Brain microvascular endothelial cell (primary cell): ENCODE results near the gene CARD19.

Experiments
- DNase-seq: peaks from one replicate; pipeline ENCODE4 v3.0.0-alpha.2; 2020
- H3K27ac ChIP-seq: fragments of 250-450 bp; sonication (Bioruptor Pico); 2 replicates; pipeline ENCODE4 v1.5.1; 2020; ENCODE audit warnings: mild to moderate bottlenecking, moderate library complexity
- H3K27me3 ChIP-seq: fragments of 250-450 bp; sonication (Bioruptor Pico); replicated peaks from 2 replicates; pipeline ENCODE4 v1.5.1; 2020; ENCODE audit warnings: mild to moderate bottlenecking
- H3K36me3 ChIP-seq: fragments of 250-450 bp; sonication (Bioruptor Pico); replicated peaks from 2 replicates; pipeline ENCODE4 v1.5.1; 2020; ENCODE audit warnings: mild to moderate bottlenecking
- H3K4me3 ChIP-seq: 2 replicates; pipeline ENCODE4 v1.5.1; 2011; ENCODE audit warnings: low read depth, mild to moderate bottlenecking, control low read depth, low read length, moderate library complexity
- CTCF ChIP-seq: IDR thresholded peaks from 2 replicates; pipeline ENCODE4 v1.5.1; 2011; ENCODE audit warnings: low read depth, mild to moderate bottlenecking, moderate library complexity, low read length, control low read depth, inconsistent platforms; ENCODE audit errors: missing control alignments
- in situ Hi-C: cut with HindIII; loops from 2 replicates; pipeline ENCODE4 v1.10.0; 2017; ENCODE audit warnings: low sequenced_read_pairs, low pct_ligation_motif_present

Gene CARD19

GRCh38 chr9:93079371-93079770 lies 16.6 kb upstream of the CARD19 start:
- H3K27me3 ChIP-seq: no peaks in the 10 kb centered on the region
- H3K27ac ChIP-seq: no peak overlapping the region
- DNase-seq: no peak
- no peak overlapping the region for H3K4me3 ChIP-seq
- in situ Hi-C loops: no loop called here
- TF ChIP-seq CTCF: no peak
- no peaks in the 10 kb centered on the region for H3K36me3 ChIP-seq

DNA sequence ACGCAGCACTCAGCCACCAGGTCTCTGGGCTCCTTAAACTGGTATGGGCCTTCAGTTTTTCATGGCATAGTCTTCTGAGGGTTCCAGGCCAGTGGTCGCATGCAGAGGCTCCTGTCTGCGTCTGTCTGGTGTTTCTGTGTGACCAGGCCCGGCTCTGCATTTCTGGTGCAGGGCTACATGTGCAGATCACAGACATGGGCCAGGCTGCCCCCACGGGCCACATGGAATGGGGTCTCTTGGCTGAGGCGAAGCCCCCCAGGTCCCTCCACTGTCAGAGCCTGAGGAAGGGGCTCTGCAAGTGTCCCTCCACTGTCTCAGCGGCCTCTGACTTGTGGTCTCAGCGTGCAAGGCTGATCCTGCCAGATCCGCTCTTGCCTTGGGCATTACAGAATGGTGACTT lies 15.6 kb upstream of the CARD19 start:
- in situ Hi-C loops: no loop called here
- Histone ChIP-seq H3K27ac (no peak overlapping the region), H3K27me3 (no peaks in the 10 kb centered on the region), H3K4me3 (no peak overlapping the region), H3K36me3 (no peaks in the 10 kb centered on the region)
- no peak for DNase-seq
- TF ChIP-seq CTCF: no peak

DNA sequence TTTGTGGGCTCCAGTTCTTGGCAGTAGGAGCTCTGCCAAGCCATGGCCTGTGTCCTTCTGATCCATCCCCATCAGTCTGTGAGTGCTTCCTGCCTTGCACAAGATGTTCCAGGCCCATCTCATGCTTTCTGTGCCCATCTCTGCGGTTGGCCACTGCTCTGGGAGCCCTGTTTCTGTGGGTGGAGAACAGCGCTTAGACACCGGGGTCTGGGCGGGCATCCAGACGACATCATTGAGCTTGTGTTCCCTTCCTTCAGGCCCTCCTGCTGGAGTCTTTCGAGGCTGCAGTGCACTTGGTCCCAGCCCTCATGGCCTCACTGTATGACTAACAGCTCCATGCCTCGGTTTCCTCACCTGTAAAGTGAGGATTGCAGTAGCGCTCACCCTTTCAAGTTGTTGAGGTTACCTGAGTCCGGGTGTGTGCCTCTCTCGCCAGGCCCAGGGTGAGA lies 14.9 kb upstream of the CARD19 start:
- Histone ChIP-seq H3K27me3 (no peaks in the 10 kb centered on the region), H3K4me3 (no peak overlapping the region), H3K27ac (no peak overlapping the region), H3K36me3 (no peaks in the 10 kb centered on the region)
- in situ Hi-C loops: no loop called here
- DNase-seq: no peak
- no peak for TF ChIP-seq CTCF

GRCh38 chr9:93081931-93082330 lies 14.1 kb upstream of the CARD19 start:
- in situ Hi-C loops: no loop called here
- H3K27ac ChIP-seq: no peak overlapping the region

GRCh38 chr9:93082841-93083411 lies 13.1 kb upstream of the CARD19 start:
- Histone ChIP-seq H3K36me3 (no peaks in the 10 kb centered on the region), H3K27ac (no peak overlapping the region), H3K27me3 (no peaks in the 10 kb centered on the region), H3K4me3 (no peak overlapping the region)
- in situ Hi-C loops: no loop called here
- DNase-seq: no peak
- no peak for TF ChIP-seq CTCF

More at GRCh38 chr9:93081931-93082330, 14.1 kb upstream of the CARD19 start:
- no peaks in the 10 kb centered on the region for H3K36me3 ChIP-seq
- H3K4me3 ChIP-seq: no peak overlapping the region
- no peaks in the 10 kb centered on the region for H3K27me3 ChIP-seq
- no peak for TF ChIP-seq CTCF
- DNase-seq: no peak
